ENCODE results near the gene SLC8B1. TPM values are rescaled to one million over a fixed set of nuclear protein-coding genes. Genes with fewer than 3 reads are reported as not detected.

Gene SLC8B1
- total and polyA plus RNA-seq, 2 donors, result 15.2 to 55.9 TPM

GRCh38 chr12:113286712-113287111 lies 48.2 kb downstream of the SLC8B1 start:
- no peak overlapping the region for H3K4me3 ChIP-seq (ENCODE audit: low read length in 2 of 2)
- DNase-seq (ENCODE audit: low read depth in 6 of 9, low spot score in 9 of 9), result no peak
- no peaks in the 10 kb centered on the region for H3K4me1 ChIP-seq (ENCODE audit: control insufficient read depth in 2 of 2, insufficient read depth in 2 of 2, low read length in 2 of 2)
- no peaks in the 10 kb centered on the region for H3K27me3 ChIP-seq (ENCODE audit: control insufficient read depth in 2 of 2, insufficient read depth in 1 of 2, low read length in 1 of 2)
- peaks cover 2 to 26% of the 10 kb centered on the region in 2 donors for H3K36me3 ChIP-seq (ENCODE audit: control insufficient read depth in 2 of 2, insufficient read depth in 2 of 2, low read length in 1 of 2)
- peaks cover 0 to 3% of the 10 kb centered on the region in 2 donors for H3K9me3 ChIP-seq (ENCODE audit: control insufficient read depth in 2 of 2, insufficient read depth in 1 of 2, low read length in 1 of 2)
- 94% methylated on average over 11 of the region's 11 CpGs for WGBS
- H3K27ac ChIP-seq (ENCODE audit: low read depth in 1 of 2, low read length in 1 of 2), result no peak overlapping the region

GRCh38 chr12:113285679-113286610 lies 49.0 kb downstream of the SLC8B1 start:
- Histone ChIP-seq H3K27ac (ENCODE audit: low read depth in 1 of 2, low read length in 1 of 2) (no peak overlapping the region), H3K36me3 (ENCODE audit: control insufficient read depth in 2 of 2, insufficient read depth in 2 of 2, low read length in 1 of 2) (peaks cover 2 to 20% of the 10 kb centered on the region in 2 donors), H3K27me3 (ENCODE audit: control insufficient read depth in 2 of 2, insufficient read depth in 1 of 2, low read length in 1 of 2) (no peaks in the 10 kb centered on the region), H3K4me1 (ENCODE audit: control insufficient read depth in 2 of 2, insufficient read depth in 2 of 2, low read length in 2 of 2) (no peaks in the 10 kb centered on the region), H3K9me3 (ENCODE audit: control insufficient read depth in 2 of 2, insufficient read depth in 1 of 2, low read length in 1 of 2) (peaks cover 0 to under 1% of the 10 kb centered on the region in 2 donors), H3K4me3 (ENCODE audit: low read length in 2 of 2) (no peak overlapping the region)
- no peak for DNase-seq (ENCODE audit: low read depth in 6 of 9, low spot score in 9 of 9)
- 98% methylated on average over 22 of the region's 22 CpGs for WGBS

GRCh38 chr12:113284751-113285150 lies 50.2 kb downstream of the SLC8B1 start:
- Histone ChIP-seq H3K9me3 (ENCODE audit: control insufficient read depth in 2 of 2, insufficient read depth in 1 of 2, low read length in 1 of 2) (no peaks in the 10 kb centered on the region), H3K4me1 (ENCODE audit: control insufficient read depth in 2 of 2, insufficient read depth in 2 of 2, low read length in 2 of 2) (peaks cover 1% of the 10 kb centered on the region in 2 donors), H3K4me3 (ENCODE audit: low read length in 2 of 2) (no peak overlapping the region), H3K36me3 (ENCODE audit: control insufficient read depth in 2 of 2, insufficient read depth in 2 of 2, low read length in 1 of 2) (peaks cover 2 to 15% of the 10 kb centered on the region in 2 donors), H3K27me3 (ENCODE audit: control insufficient read depth in 2 of 2, insufficient read depth in 1 of 2, low read length in 1 of 2) (no peaks in the 10 kb centered on the region), H3K27ac (ENCODE audit: low read depth in 1 of 2, low read length in 1 of 2) (no peak overlapping the region)
- WGBS, result 97% methylated on average over 13 of the region's 13 CpGs
- no peak for DNase-seq (ENCODE audit: low read depth in 6 of 9, low spot score in 9 of 9)

DNA sequence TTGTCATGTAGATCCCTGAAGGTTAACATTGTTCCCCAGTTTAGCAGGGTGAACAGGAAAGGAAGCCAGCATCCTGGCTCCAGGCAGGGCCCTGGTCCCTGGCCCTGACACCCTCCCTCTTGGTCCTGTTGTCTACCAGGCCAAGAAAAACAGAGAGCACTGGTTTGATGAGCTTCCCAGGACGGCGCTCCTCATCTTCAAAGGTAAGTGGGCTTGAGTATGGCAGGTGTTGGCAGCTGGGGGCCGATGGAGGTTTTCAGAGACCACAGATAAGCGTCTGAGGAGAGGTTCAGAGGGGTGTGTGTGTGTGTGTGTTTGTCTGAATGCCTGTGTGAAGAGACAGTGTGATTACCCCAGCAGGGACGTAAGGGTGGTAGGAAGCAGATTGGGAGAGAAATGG lies 56.3 kb downstream of the SLC8B1 start:
- Histone ChIP-seq H3K4me3 (ENCODE audit: low read length in 2 of 2) (no peak overlapping the region), H3K27ac (ENCODE audit: low read depth in 1 of 2, low read length in 1 of 2) (peak overlapping the region in 1 of 2 donors; percentile 59), H3K9me3 (ENCODE audit: control insufficient read depth in 2 of 2, insufficient read depth in 1 of 2, low read length in 1 of 2) (no peaks in the 10 kb centered on the region), H3K4me1 (ENCODE audit: control insufficient read depth in 2 of 2, insufficient read depth in 2 of 2, low read length in 2 of 2) (peaks cover 19 to 20% of the 10 kb centered on the region in 2 donors), H3K36me3 (ENCODE audit: control insufficient read depth in 2 of 2, insufficient read depth in 2 of 2, low read length in 1 of 2) (peaks cover 1 to 16% of the 10 kb centered on the region in 2 donors), H3K27me3 (ENCODE audit: control insufficient read depth in 2 of 2, insufficient read depth in 1 of 2, low read length in 1 of 2) (no peaks in the 10 kb centered on the region)
- 11% methylated on average over 5 of the region's 5 CpGs for WGBS
- peak in 8 of 9 donors; percentile 34 to 84 (median 56) for DNase-seq (ENCODE audit: low read depth in 6 of 9, low spot score in 9 of 9)

DNA sequence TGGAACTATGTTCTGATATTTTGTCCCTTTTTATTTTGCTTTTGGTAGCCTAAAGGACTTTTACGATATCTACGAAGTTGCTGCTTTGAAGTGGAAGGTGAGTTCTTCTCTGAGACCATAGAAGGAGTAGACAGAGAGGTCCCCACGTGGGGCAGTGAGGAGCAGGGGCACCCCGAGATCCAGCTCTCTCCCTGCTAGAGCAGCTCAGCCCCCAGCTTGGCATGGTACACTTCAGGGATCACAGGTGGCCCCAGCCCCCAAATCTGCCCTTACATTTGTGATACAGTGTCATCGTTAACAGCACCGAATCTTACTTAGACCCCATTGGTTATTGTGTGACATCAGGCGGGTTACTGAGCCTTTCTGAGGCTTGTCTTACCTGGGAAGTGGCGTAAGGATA lies 56.8 kb downstream of the SLC8B1 start:
- Histone ChIP-seq H3K4me1 (ENCODE audit: control insufficient read depth in 2 of 2, insufficient read depth in 2 of 2, low read length in 2 of 2) (peaks cover 19 to 20% of the 10 kb centered on the region in 2 donors), H3K4me3 (ENCODE audit: low read length in 2 of 2) (no peak overlapping the region), H3K27me3 (ENCODE audit: control insufficient read depth in 2 of 2, insufficient read depth in 1 of 2, low read length in 1 of 2) (no peaks in the 10 kb centered on the region), H3K36me3 (ENCODE audit: control insufficient read depth in 2 of 2, insufficient read depth in 2 of 2, low read length in 1 of 2) (peaks cover 4 to 21% of the 10 kb centered on the region in 2 donors), H3K9me3 (ENCODE audit: control insufficient read depth in 2 of 2, insufficient read depth in 1 of 2, low read length in 1 of 2) (no peaks in the 10 kb centered on the region), H3K27ac (ENCODE audit: low read depth in 1 of 2, low read length in 1 of 2) (no peak overlapping the region)
- WGBS, result 94% methylated on average over 8 of the region's 8 CpGs
- no peak for DNase-seq (ENCODE audit: low read depth in 6 of 9, low spot score in 9 of 9)

- DNase-seq (ENCODE audit: low read depth in 6 of 9, low spot score in 9 of 9), result no peak
- Histone ChIP-seq H3K36me3 (ENCODE audit: control insufficient read depth in 2 of 2, insufficient read depth in 2 of 2, low read length in 1 of 2) (peaks cover 4 to 24% of the 10 kb centered on the region in 2 donors), H3K4me3 (ENCODE audit: low read length in 2 of 2) (no peak overlapping the region), H3K27me3 (ENCODE audit: control insufficient read depth in 2 of 2, insufficient read depth in 1 of 2, low read length in 1 of 2) (no peaks in the 10 kb centered on the region), H3K4me1 (ENCODE audit: control insufficient read depth in 2 of 2, insufficient read depth in 2 of 2, low read length in 2 of 2) (peaks cover 19 to 22% of the 10 kb centered on the region in 2 donors), H3K9me3 (ENCODE audit: control insufficient read depth in 2 of 2, insufficient read depth in 1 of 2, low read length in 1 of 2) (no peaks in the 10 kb centered on the region), H3K27ac (ENCODE audit: low read depth in 1 of 2, low read length in 1 of 2) (no peak overlapping the region)
- 96% methylated on average over 5 of the region's 5 CpGs for WGBS
These were observed 57.4 kb downstream of the SLC8B1 start for GRCh38 chr12:113277511-113277910.

GRCh38 chr12:113276946-113277500 lies 57.9 kb downstream of the SLC8B1 start:
- Histone ChIP-seq H3K27me3 (ENCODE audit: control insufficient read depth in 2 of 2, insufficient read depth in 1 of 2, low read length in 1 of 2) (no peaks in the 10 kb centered on the region), H3K4me1 (ENCODE audit: control insufficient read depth in 2 of 2, insufficient read depth in 2 of 2, low read length in 2 of 2) (peaks cover 19 to 22% of the 10 kb centered on the region in 2 donors), H3K36me3 (ENCODE audit: control insufficient read depth in 2 of 2, insufficient read depth in 2 of 2, low read length in 1 of 2) (peaks cover 4 to 24% of the 10 kb centered on the region in 2 donors), H3K4me3 (ENCODE audit: low read length in 2 of 2) (no peak overlapping the region), H3K9me3 (ENCODE audit: control insufficient read depth in 2 of 2, insufficient read depth in 1 of 2, low read length in 1 of 2) (no peaks in the 10 kb centered on the region), H3K27ac (ENCODE audit: low read depth in 1 of 2, low read length in 1 of 2) (no peak overlapping the region)
- WGBS, result 98% methylated on average over 10 of the region's 10 CpGs
- no peak for DNase-seq (ENCODE audit: low read depth in 6 of 9, low spot score in 9 of 9)

DNA sequence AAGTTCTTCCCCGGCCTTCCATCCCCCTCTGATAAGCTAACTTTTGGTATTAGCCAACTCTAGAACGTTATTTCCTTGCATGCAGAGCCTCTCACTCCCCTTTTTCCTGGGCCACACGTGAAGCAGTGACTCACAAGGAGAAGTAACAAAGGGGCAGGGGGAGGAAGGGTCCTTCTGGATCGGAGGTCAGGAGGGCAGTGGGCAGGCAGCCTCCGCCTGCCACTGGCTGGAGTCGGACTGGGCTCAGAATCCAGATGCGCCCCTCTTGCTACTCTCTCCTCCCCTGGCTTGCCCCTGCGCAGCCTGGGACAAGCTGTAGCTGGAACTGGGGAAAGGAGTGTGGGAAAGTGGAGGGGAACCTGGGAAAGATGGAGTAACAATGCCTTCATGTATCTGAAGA lies 58.6 kb downstream of the SLC8B1 start:
- H3K9me3 ChIP-seq (ENCODE audit: control insufficient read depth in 2 of 2, insufficient read depth in 1 of 2, low read length in 1 of 2), result no peaks in the 10 kb centered on the region
- WGBS, result 97% methylated on average over 8 of the region's 8 CpGs
- no peak overlapping the region for H3K27ac ChIP-seq (ENCODE audit: low read depth in 1 of 2, low read length in 1 of 2)
- peaks cover 4 to 24% of the 10 kb centered on the region in 2 donors for H3K36me3 ChIP-seq (ENCODE audit: control insufficient read depth in 2 of 2, insufficient read depth in 2 of 2, low read length in 1 of 2)
- no peaks in the 10 kb centered on the region for H3K27me3 ChIP-seq (ENCODE audit: control insufficient read depth in 2 of 2, insufficient read depth in 1 of 2, low read length in 1 of 2)
- H3K4me3 ChIP-seq (ENCODE audit: low read length in 2 of 2), result no peak overlapping the region
- DNase-seq (ENCODE audit: low read depth in 6 of 9, low spot score in 9 of 9), result no peak
- peaks cover 19 to 26% of the 10 kb centered on the region in 2 donors for H3K4me1 ChIP-seq (ENCODE audit: control insufficient read depth in 2 of 2, insufficient read depth in 2 of 2, low read length in 2 of 2)

DNA sequence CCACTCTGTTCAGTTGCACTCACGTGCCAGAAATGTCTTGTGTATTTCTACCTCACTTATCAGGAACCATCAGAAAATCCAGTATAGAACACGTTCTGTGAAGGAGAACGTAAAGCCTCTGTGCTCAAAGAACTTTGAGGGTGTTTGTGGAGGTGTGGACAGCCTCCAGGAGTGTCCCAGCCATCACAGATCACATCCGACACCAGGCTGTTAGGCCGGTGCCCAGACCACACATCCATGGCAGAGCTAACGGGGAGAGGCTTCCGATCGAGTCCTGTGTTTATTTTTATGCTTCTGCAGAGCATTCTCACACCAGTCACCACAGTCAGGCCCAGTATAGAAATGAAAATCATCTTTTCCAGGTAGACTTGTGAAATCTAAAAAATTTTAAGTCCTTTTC lies 60.1 kb downstream of the SLC8B1 start:
- H3K4me1 ChIP-seq (ENCODE audit: control insufficient read depth in 2 of 2, insufficient read depth in 2 of 2, low read length in 2 of 2), result peaks cover 21 to 28% of the 10 kb centered on the region in 2 donors

More for the DNA sequence above, 60.1 kb downstream of the SLC8B1 start:
- H3K27me3 ChIP-seq (ENCODE audit: control insufficient read depth in 2 of 2, insufficient read depth in 1 of 2, low read length in 1 of 2), result no peaks in the 10 kb centered on the region
- no peak for DNase-seq (ENCODE audit: low read depth in 6 of 9, low spot score in 9 of 9)
- H3K9me3 ChIP-seq (ENCODE audit: control insufficient read depth in 2 of 2, insufficient read depth in 1 of 2, low read length in 1 of 2), result no peaks in the 10 kb centered on the region
- H3K4me3 ChIP-seq (ENCODE audit: low read length in 2 of 2), result no peak overlapping the region
- H3K27ac ChIP-seq (ENCODE audit: low read depth in 1 of 2, low read length in 1 of 2), result no peak overlapping the region
- peaks cover 4 to 24% of the 10 kb centered on the region in 2 donors for H3K36me3 ChIP-seq (ENCODE audit: control insufficient read depth in 2 of 2, insufficient read depth in 2 of 2, low read length in 1 of 2)
- 98% methylated on average over 8 of the region's 8 CpGs for WGBS
